Measurements from ENCODE around the gene PIK3R2. TPM values are rescaled to one million over a fixed set of nuclear protein-coding genes. Genes with fewer than 3 reads are reported as not detected.

Gene PIK3R2
- total and polyA plus RNA-seq, 2 experiments from 2014 or later: 8.5 to 66.6 TPM

GRCh38 chr19:18130523-18131242 lies 22.3 kb upstream of the PIK3R2 start:
- Histone ChIP-seq H3K9me2 (ENCODE audit: insufficient read depth) (no peaks in the 10 kb centered on the region), H3K4me1 (ENCODE audit: insufficient read depth) (no peaks in the 10 kb centered on the region), H3K27me3 (ENCODE audit: insufficient read depth) (no peaks in the 10 kb centered on the region), H3K27ac (ENCODE audit: low read depth) (no peak overlapping the region), H3K36me3 (ENCODE audit: insufficient read depth) (no peaks in the 10 kb centered on the region; the same call in 1 of the 2 replicates), H3K79me2 (replicated peaks; ENCODE audit: insufficient read depth) (no peaks in the 10 kb centered on the region), H3F3A (replicated peaks; ENCODE audit: low read depth) (no peaks in the 10 kb centered on the region), H4K20me1 (replicated peaks; ENCODE audit: insufficient read depth) (peaks cover 11% of the 10 kb centered on the region; the same call in 1 of the 2 replicates), H2AFZ (no peak overlapping the region), H3K4me2 (no peak overlapping the region), H3K4me3 (no peak overlapping the region)
- H3K9me3 Mint-ChIP-seq: peaks cover 3% of the 10 kb centered on the region; the same call in 1 of the 3 replicates
- no peak overlapping the region for H3K27ac Mint-ChIP-seq
- ATAC-seq (no peak), DNase-seq (ENCODE audit: low spot score) (no peak)
- H3K27me3 Mint-ChIP-seq (ENCODE audit: insufficient read depth, low read depth, poor library complexity): peaks cover 6% of the 10 kb centered on the region
- H3K36me3 Mint-ChIP-seq (ENCODE audit: low read depth): peaks cover 25% of the 10 kb centered on the region
- no peak for TF ChIP-seq REST (IDR thresholded peaks at IDR 0.05; ENCODE audit: unreplicated experiment)
- no peak for TF ChIP-seq STAT1 (IDR thresholded peaks at IDR 0.05; ENCODE audit: unreplicated experiment)
- TF ChIP-seq, protein P1, sequence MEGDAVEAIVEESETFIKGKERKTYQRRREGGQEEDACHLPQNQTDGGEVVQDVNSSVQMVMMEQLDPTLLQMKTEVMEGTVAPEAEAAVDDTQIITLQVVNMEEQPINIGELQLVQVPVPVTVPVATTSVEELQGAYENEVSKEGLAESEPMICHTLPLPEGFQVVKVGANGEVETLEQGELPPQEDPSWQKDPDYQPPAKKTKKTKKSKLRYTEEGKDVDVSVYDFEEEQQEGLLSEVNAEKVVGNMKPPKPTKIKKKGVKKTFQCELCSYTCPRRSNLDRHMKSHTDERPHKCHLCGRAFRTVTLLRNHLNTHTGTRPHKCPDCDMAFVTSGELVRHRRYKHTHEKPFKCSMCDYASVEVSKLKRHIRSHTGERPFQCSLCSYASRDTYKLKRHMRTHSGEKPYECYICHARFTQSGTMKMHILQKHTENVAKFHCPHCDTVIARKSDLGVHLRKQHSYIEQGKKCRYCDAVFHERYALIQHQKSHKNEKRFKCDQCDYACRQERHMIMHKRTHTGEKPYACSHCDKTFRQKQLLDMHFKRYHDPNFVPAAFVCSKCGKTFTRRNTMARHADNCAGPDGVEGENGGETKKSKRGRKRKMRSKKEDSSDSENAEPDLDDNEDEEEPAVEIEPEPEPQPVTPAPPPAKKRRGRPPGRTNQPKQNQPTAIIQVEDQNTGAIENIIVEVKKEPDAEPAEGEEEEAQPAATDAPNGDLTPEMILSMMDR (conservative IDR thresholded peaks at IDR 0.05; ENCODE audit: low read depth in 2 of 2): no peak
- TF ChIP-seq NANOG (IDR thresholded peaks at IDR 0.05; ENCODE audit: borderline replicate concordance): no peak
- no peak for TF ChIP-seq ZNF114 (CRISPR knock-in tag; IDR thresholded peaks at IDR 0.05)
- no peak for TF ChIP-seq EZH2phosphoT487 (IDR thresholded peaks at IDR 0.05; ENCODE audit: unreplicated experiment)
- TF ChIP-seq POLR2AphosphoS5 (IDR thresholded peaks at IDR 0.05; ENCODE audit: low read depth): no peak
- TF ChIP-seq ETS1 (IDR thresholded peaks at IDR 0.05): no peak
- TF ChIP-seq ZNF331 (CRISPR knock-in tag; IDR thresholded peaks at IDR 0.05; ENCODE audit: low read depth): no peak
- no peak overlapping the region for H3K4me3 Mint-ChIP-seq
- H3K4me1 Mint-ChIP-seq: no peaks in the 10 kb centered on the region

All from GM23338 (cell line).